Activated CD4-positive, alpha-beta memory T cell treated with anti-CD3 and anti-CD28 coated beads for 36 hours (primary cell): ENCODE data around the gene WDR37. TPM values are rescaled to one million over a fixed set of nuclear protein-coding genes. Genes with fewer than 3 reads are reported as not detected.

Experiments
- CTCF ChIA-PET: fragments of 350-600 bp; sonication (Branson Sonifier 250); formaldehyde crosslinking; loops from one replicate; lab custom pipeline; 2021; ENCODE audit warnings: antibody characterized with exemption, inconsistent platforms; lab: Charles Lee
- POLR2A ChIA-PET: fragments of 350-600 bp; sonication (Branson Sonifier 250); formaldehyde crosslinking; loops from one replicate; lab custom pipeline; 2021; ENCODE audit warnings: antibody characterized with exemption; lab: Charles Lee
- DNase-seq: peaks from one replicate; pipeline ENCODE4 v3.0.0-alpha.2; 2020
- H3K27ac Mint-ChIP-seq: one replicate; pipeline ENCODE4 v1.8.0; 2021; ENCODE audit warnings: mixed read lengths
- H3K27me3 Mint-ChIP-seq: one replicate; pipeline ENCODE4 v1.8.0; 2021; ENCODE audit warnings: mixed read lengths
- H3K36me3 Mint-ChIP-seq: one replicate; pipeline ENCODE4 v1.8.0; 2021; ENCODE audit warnings: mixed read lengths
- H3K4me1 Mint-ChIP-seq: one replicate; pipeline ENCODE4 v1.8.0; 2021; ENCODE audit warnings: low read depth, mixed read lengths
- H3K4me3 Mint-ChIP-seq: one replicate; pipeline ENCODE4 v1.8.0; 2021; ENCODE audit warnings: mild to moderate bottlenecking, mixed read lengths
- H3K9me3 Mint-ChIP-seq: one replicate; pipeline ENCODE4 v1.8.0; 2021; ENCODE audit warnings: mixed read lengths
- intact Hi-C: fragments of 100-400 bp; cut with micrococcal nuclease; formaldehyde crosslinking; loops from one replicate; pipeline ENCODE4 v1.15.1; 2023
- total RNA-seq, 2 experiments: library from RNA; stranded (reverse); gene quantifications; one replicate each; pipeline ENCODE4 v1.2.3, GENCODE V29; 2021

The WDR37 gene
- total RNA-seq, 2 experiments from 2014 or later: 18.1 to 19.4 TPM

GRCh38 chr10:1121271-1121970 is 65.2 kb downstream of the WDR37 start:
- no peak overlapping the region for H3K4me3 Mint-ChIP-seq
- no peak overlapping the region for H3K27ac Mint-ChIP-seq
- no peaks in the 10 kb centered on the region for H3K27me3 Mint-ChIP-seq
- CTCF ChIA-PET: no interaction called here
- POLR2A ChIA-PET: no interaction called here
- no peaks in the 10 kb centered on the region for H3K9me3 Mint-ChIP-seq
- H3K36me3 Mint-ChIP-seq: peaks cover 70% of the 10 kb centered on the region
- H3K4me1 Mint-ChIP-seq: peaks cover 28% of the 10 kb centered on the region
- DNase-seq: no peak
- intact Hi-C loops: no loop called here

- Mint-ChIP-seq H3K27me3 (no peaks in the 10 kb centered on the region), H3K4me1 (peaks cover 24% of the 10 kb centered on the region), H3K9me3 (no peaks in the 10 kb centered on the region), H3K27ac (peak overlapping the region; percentile 18), H3K36me3 (peaks cover 67% of the 10 kb centered on the region), H3K4me3 (no peak overlapping the region)
- ChIA-PET CTCF (no interaction called here), POLR2A (no interaction called here)
- intact Hi-C loops: no loop called here
- no peak for DNase-seq
These were observed 66.2 kb downstream of the WDR37 start for GRCh38 chr10:1122349-1122748.

DNA sequence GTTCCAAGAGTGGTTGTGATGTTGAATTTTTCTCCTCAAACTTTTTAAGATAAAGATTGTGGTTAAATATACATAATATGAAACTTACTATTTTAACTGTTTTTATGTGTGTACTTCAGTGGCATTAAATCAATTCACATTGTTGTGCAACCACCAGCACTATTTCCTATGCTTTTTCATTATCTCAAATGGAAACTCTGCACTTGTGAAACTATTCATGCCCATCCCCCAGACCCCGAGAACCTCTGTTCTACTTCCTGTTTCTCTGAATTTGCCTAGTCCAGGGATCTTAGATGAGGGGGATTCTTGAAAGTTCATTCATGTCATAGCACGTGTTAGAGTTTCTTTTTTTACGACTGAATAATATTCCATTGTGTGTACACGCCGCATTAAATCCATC is 67.0 kb downstream of the WDR37 start:
- Mint-ChIP-seq H3K4me3 (no peak overlapping the region), H3K27ac (peak overlapping the region; percentile 4), H3K4me1 (peaks cover 20% of the 10 kb centered on the region), H3K27me3 (no peaks in the 10 kb centered on the region), H3K36me3 (peaks cover 64% of the 10 kb centered on the region), H3K9me3 (no peaks in the 10 kb centered on the region)
- ChIA-PET POLR2A (no interaction called here), CTCF (no interaction called here)
- intact Hi-C loops: no loop called here
- no peak for DNase-seq

GRCh38 chr10:1123972-1124371 is 67.8 kb downstream of the WDR37 start:
- Mint-ChIP-seq H3K36me3 (peaks cover 66% of the 10 kb centered on the region), H3K4me1 (peaks cover 16% of the 10 kb centered on the region), H3K27me3 (no peaks in the 10 kb centered on the region), H3K27ac (no peak overlapping the region), H3K9me3 (no peaks in the 10 kb centered on the region), H3K4me3 (no peak overlapping the region)
- ChIA-PET POLR2A (no interaction called here), CTCF (no interaction called here)
- DNase-seq: no peak
- intact Hi-C loops: no loop called here

DNA sequence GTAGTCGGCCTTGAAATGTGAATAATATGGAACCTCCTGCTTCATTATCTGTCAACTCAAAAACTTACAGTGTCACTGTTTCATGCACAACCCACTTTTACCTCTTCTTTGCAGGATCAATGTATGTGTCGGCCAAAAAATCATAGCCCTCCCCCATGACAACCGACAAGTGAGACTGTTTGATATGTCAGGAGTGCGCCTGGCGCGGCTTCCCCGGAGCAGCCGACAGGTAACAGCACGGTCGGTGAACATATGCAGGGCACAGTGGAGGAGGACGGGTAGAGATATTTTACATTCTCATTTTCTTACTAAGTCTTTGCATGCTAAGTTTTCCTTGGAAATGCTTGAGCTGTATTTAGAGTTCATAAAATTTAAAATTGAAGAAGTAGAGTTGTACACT is 68.6 kb downstream of the WDR37 start:
- no peak for DNase-seq
- CTCF ChIA-PET: no interaction called here
- Mint-ChIP-seq H3K4me1 (peaks cover 14% of the 10 kb centered on the region), H3K9me3 (no peaks in the 10 kb centered on the region), H3K4me3 (no peak overlapping the region), H3K27me3 (no peaks in the 10 kb centered on the region), H3K36me3 (peaks cover 70% of the 10 kb centered on the region), H3K27ac (no peak overlapping the region)
- POLR2A ChIA-PET: no interaction called here
- intact Hi-C loops: no loop called here

- Mint-ChIP-seq H3K4me1 (peaks cover 12% of the 10 kb centered on the region), H3K27ac (no peak overlapping the region), H3K4me3 (no peak overlapping the region), H3K9me3 (no peaks in the 10 kb centered on the region), H3K36me3 (peaks cover 76% of the 10 kb centered on the region), H3K27me3 (no peaks in the 10 kb centered on the region)
- intact Hi-C loops: no loop called here
- CTCF ChIA-PET: interaction anchor here (1.0 kb wide), 1 partner anchor 16 kb away, joined by 3 read pairs; no protein-coding TSS in a partner anchor
- POLR2A ChIA-PET: no interaction called here
- DNase-seq: no peak
These were observed 70.3 kb downstream of the WDR37 start for GRCh38 chr10:1126461-1126860.

DNA sequence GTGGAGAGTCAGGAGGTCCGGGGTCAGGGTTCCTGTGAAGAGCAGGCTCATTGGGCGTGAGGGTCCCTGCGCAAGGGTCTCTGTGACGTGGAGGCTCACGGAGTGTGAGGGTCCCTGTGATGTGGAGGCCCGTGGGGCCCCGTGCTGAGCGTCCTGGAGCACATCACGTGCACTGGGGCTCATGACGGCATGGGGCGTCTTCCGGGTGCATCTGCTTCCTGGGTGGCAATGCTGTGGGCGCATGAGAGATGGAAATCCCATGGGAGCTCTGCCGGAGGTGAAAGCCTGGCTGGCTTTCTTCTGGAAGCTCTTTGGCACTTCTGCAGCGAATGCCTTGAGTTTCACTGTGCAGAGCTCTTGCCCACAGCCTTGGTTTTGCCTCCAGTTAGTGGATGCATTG is 71.4 kb downstream of the WDR37 start:
- no peak overlapping the region for H3K4me3 Mint-ChIP-seq
- peaks cover 67% of the 10 kb centered on the region for H3K36me3 Mint-ChIP-seq
- H3K27ac Mint-ChIP-seq: no peak overlapping the region
- no peaks in the 10 kb centered on the region for H3K27me3 Mint-ChIP-seq
- H3K9me3 Mint-ChIP-seq: no peaks in the 10 kb centered on the region
- DNase-seq: no peak
- peaks cover 11% of the 10 kb centered on the region for H3K4me1 Mint-ChIP-seq
- POLR2A ChIA-PET: no interaction called here
- intact Hi-C loops: no loop called here
- CTCF ChIA-PET: no interaction called here

DNA sequence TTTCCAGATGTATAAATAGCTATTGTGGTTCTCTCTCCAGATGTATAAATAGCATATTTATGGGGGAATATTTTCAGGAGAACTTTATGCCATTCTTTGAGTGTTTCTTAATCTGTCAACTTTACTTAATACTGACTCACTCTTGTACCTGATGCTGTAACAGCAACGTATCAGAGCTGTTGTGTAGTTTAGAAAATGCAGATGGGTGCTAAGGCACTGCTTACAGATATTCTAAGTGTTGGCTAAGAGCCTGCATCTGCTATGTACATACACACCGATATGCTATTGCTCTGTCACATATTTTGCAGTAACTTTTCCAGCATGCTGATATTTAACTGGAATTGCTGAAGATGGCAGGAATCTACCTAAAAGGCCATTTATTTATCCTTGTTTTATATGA is 71.9 kb downstream of the WDR37 start:
- Mint-ChIP-seq H3K4me1 (peaks cover 7% of the 10 kb centered on the region), H3K9me3 (no peaks in the 10 kb centered on the region), H3K4me3 (no peak overlapping the region), H3K27ac (no peak overlapping the region), H3K27me3 (no peaks in the 10 kb centered on the region), H3K36me3 (peaks cover 65% of the 10 kb centered on the region)
- intact Hi-C loops: no loop called here
- POLR2A ChIA-PET: no interaction called here
- CTCF ChIA-PET: no interaction called here
- DNase-seq: no peak

- no peak for DNase-seq
- peaks cover 5% of the 10 kb centered on the region for H3K4me1 Mint-ChIP-seq
- ChIA-PET CTCF (no interaction called here), POLR2A (no interaction called here)
- intact Hi-C loops: no loop called here
- H3K27me3 Mint-ChIP-seq: no peaks in the 10 kb centered on the region
- no peak overlapping the region for H3K4me3 Mint-ChIP-seq
- H3K27ac Mint-ChIP-seq: no peak overlapping the region
- peaks cover 59% of the 10 kb centered on the region for H3K36me3 Mint-ChIP-seq
- H3K9me3 Mint-ChIP-seq: no peaks in the 10 kb centered on the region
These were observed 72.5 kb downstream of the WDR37 start for GRCh38 chr10:1128649-1129048.

DNA sequence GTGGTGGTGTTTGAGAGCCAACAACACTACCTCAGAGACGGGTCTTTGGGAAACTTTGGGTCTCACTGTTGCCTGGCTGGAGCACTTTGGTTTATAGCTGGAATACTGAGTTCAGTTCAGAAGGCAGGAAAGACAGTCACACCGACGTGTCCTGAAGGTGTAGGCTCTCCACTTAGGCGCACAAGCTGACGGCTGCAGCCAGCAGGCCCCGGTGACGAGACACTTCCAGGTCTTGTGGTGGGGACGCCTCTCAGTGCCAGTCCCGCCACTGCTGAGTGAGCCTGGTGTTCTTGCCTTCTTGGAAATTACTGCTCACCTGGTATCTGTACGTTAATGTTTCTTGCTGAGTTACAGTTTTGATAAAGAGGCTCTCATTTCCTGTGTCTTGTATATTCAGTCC is 74.0 kb downstream of the WDR37 start:
- Mint-ChIP-seq H3K27ac (no peak overlapping the region), H3K36me3 (peaks cover 46% of the 10 kb centered on the region), H3K4me3 (no peak overlapping the region), H3K4me1 (peaks cover 6% of the 10 kb centered on the region), H3K9me3 (no peaks in the 10 kb centered on the region), H3K27me3 (no peaks in the 10 kb centered on the region)
- no peak for DNase-seq
- ChIA-PET POLR2A (no interaction called here), CTCF (interaction anchor here (1.1 to 1.3 kb wide), 2 partner anchors 20 to 291 kb away, joined by 3 read pairs; no protein-coding TSS in a partner anchor)
- intact Hi-C loops: no loop called here

DNA sequence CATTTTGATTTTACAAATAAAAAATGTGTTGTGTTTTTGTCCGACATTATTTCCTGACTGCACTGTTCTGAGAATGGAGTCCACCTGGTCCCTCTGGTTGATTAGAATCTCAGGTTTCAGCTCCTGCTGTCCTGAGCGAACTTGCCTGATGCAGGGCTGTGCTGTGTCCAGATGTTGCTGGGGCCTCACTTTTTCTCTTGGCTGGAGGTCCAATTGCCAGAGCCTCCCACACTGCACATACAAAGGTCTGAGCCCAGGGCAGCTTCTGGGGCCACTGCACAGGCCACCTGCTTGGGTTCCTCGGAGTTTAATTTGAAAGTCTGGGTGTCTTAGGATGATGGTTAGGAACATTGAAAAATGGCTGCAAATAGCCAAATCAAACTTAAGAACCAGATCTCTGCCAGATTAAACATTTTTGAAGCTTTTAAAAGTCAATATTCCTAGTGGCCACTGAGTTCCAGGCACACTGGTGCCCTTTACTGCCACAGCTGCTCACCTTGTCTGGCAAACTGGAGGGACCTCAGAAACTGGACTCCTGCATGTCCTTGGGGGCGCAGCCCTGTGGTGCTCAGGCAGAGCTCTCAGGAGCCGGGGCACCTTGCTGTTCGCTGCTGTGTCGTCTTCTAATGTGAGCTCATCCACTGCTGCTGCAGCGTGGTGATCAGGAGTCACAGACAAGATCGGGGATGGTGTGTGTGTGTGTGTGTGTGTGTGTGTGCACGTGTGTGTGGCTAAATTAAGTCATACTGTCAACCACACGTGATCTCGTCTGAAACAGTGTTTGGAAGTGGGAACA is 75.0 kb downstream of the WDR37 start:
- CTCF ChIA-PET: interaction anchor here (1.3 kb wide), 1 partner anchor 21 kb away, joined by 3 read pairs; no protein-coding TSS in a partner anchor
- no peak overlapping the region for H3K4me3 Mint-ChIP-seq
- intact Hi-C loops: no loop called here
- no peaks in the 10 kb centered on the region for H3K9me3 Mint-ChIP-seq
- no peak for DNase-seq
- H3K36me3 Mint-ChIP-seq: peaks cover 38% of the 10 kb centered on the region
- no peaks in the 10 kb centered on the region for H3K27me3 Mint-ChIP-seq
- POLR2A ChIA-PET: no interaction called here
- no peak overlapping the region for H3K27ac Mint-ChIP-seq
- H3K4me1 Mint-ChIP-seq: peaks cover 6% of the 10 kb centered on the region

DNA sequence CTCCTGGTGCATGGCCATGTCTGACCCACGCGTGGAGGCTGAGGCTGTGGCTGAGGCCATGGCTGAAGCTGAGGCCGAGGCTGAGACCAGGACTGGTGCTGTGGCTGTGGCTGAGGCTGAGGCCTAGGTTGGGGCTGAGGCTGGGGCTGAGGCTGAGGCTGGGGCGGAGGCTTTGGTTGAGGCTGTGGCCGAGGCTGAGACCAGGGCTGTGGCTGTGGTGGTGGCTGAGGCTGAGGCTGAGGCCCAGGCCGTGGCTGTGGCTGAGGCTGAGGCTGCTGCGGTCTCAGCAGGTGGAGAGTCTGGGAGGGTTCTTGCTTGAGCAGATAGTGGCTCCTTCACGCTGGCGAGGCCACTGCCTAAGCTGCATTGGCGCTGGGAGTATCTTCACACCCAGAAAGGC is 76.4 kb downstream of the WDR37 start:
- no peak for DNase-seq
- Mint-ChIP-seq H3K27ac (no peak overlapping the region), H3K4me3 (no peak overlapping the region), H3K36me3 (peaks cover 29% of the 10 kb centered on the region), H3K9me3 (no peaks in the 10 kb centered on the region), H3K4me1 (peaks cover 6% of the 10 kb centered on the region), H3K27me3 (no peaks in the 10 kb centered on the region)
- ChIA-PET POLR2A (no interaction called here), CTCF (interaction anchor here (1.3 kb wide), 1 partner anchor 22 kb away, joined by 6 read pairs; no protein-coding TSS in a partner anchor)
- intact Hi-C loops: no loop called here
